IMR-90 (cell line): ENCODE data around the gene BMP3. TPM values are rescaled to one million over a fixed set of nuclear protein-coding genes. Genes with fewer than 3 reads are reported as not detected.

Source experiments
- ATAC-seq: fragments of 200-7000 bp; cut with Tn5 transposase; 2 replicates; pipeline ENCODE4 v1.9.1; 2020; ENCODE audit warnings: low read depth, mild to moderate bottlenecking, moderate library complexity
- BruUV-seq: library from RNA; stranded (reverse); fragments of 400-500 nt; replicated peaks from 2 replicates; lab custom pipeline; 2021; lab: Mats Ljungman, UMichigan
- CTCF ChIA-PET: fragments of 300-600 bp; formaldehyde crosslinking; extraction: SDS; loops from one replicate; lab custom pipeline; 2021; ENCODE audit warnings: antibody characterized with exemption; lab: Yijun Ruan, JAX
- POLR2A ChIA-PET: fragments of 300-600 bp; sonication (Branson Sonifier 250); formaldehyde crosslinking; loops from one replicate; lab custom pipeline; 2022; ENCODE audit warnings: antibody characterized with exemption; ENCODE audit not compliant: unreplicated experiment; lab: Charles Lee
- DNase-seq: peaks from one replicate; pipeline ENCODE4 v3.0.0; 2013
- H2AFZ ChIP-seq: replicated peaks from 2 replicates; pipeline ENCODE3; 2013; ENCODE audit warnings: low read length, mild to moderate bottlenecking; ENCODE audit not compliant: poor library complexity
- H2AK5ac ChIP-seq: 2 replicates; pipeline ENCODE4 v1.6.1; 2013; ENCODE audit warnings: low read depth, low read length, inconsistent platforms
- H2AK9ac ChIP-seq: replicated peaks from 2 replicates; pipeline ENCODE3; 2013; ENCODE audit warnings: mild to moderate bottlenecking, low read depth, low read length, moderate library complexity; ENCODE audit not compliant: poor library complexity
- H2BK120ac ChIP-seq: 2 replicates; pipeline ENCODE4 v1.6.1; 2013; ENCODE audit warnings: low read depth, low read length, inconsistent platforms
- H2BK15ac ChIP-seq: 3 replicates; pipeline ENCODE4 v1.6.1; 2013; ENCODE audit warnings: low read depth, low read length, inconsistent platforms
- H2BK20ac ChIP-seq: 2 replicates; pipeline ENCODE4 v1.6.1; 2013; ENCODE audit warnings: low read depth, mild to moderate bottlenecking, inconsistent platforms, low read length, moderate library complexity
- H2BK5ac ChIP-seq: 2 replicates; pipeline ENCODE4 v1.6.1; 2013; ENCODE audit warnings: mild to moderate bottlenecking, low read depth, low read length, inconsistent platforms; ENCODE audit not compliant: poor library complexity, severe bottlenecking
- H3K14ac ChIP-seq: replicated peaks from 2 replicates; pipeline ENCODE4 v1.6.1; 2013; ENCODE audit warnings: low read depth, low read length, inconsistent platforms
- H3K18ac ChIP-seq: 2 replicates; pipeline ENCODE4 v1.6.1; 2013; ENCODE audit warnings: low read depth, low read length, control low read depth
- H3K23ac ChIP-seq: 2 replicates; pipeline ENCODE4 v1.6.1; 2013; ENCODE audit warnings: low read depth, low read length, inconsistent platforms
- H3K27ac ChIP-seq: 2 replicates; pipeline ENCODE4 v1.5.1; 2013; ENCODE audit warnings: mild to moderate bottlenecking, control low read depth, low read length; ENCODE audit not compliant: insufficient read depth
- H3K27me3 ChIP-seq: 2 replicates; pipeline ENCODE4 v1.6.1; 2013; ENCODE audit warnings: low read length; ENCODE audit not compliant: control insufficient read depth, insufficient read depth
- H3K36me3 ChIP-seq: 2 replicates; pipeline ENCODE4 v1.6.1; 2013; ENCODE audit warnings: low read length, mixed read lengths; ENCODE audit not compliant: control insufficient read depth, insufficient read depth
- H3K4ac ChIP-seq: 2 replicates; pipeline ENCODE4 v1.6.1; 2013; ENCODE audit warnings: low read depth, low read length, inconsistent platforms
- H3K4me1 ChIP-seq: 2 replicates; pipeline ENCODE4 v1.6.1; 2013; ENCODE audit warnings: low read length, mixed read lengths; ENCODE audit not compliant: control insufficient read depth, insufficient read depth
- H3K4me2 ChIP-seq: 2 replicates; pipeline ENCODE4 v1.6.1; 2013; ENCODE audit warnings: low read depth, mild to moderate bottlenecking, control low read depth, low read length, moderate library complexity
- H3K4me3 ChIP-seq: 2 replicates; pipeline ENCODE4 v1.5.1; 2013; ENCODE audit warnings: low read depth, mild to moderate bottlenecking, control low read depth, low read length, moderate library complexity; ENCODE audit not compliant: insufficient read depth
- H3K56ac ChIP-seq: 2 replicates; pipeline ENCODE4 v1.6.1; 2013; ENCODE audit warnings: low read length, inconsistent platforms; ENCODE audit not compliant: insufficient read depth; ENCODE audit errors: extremely low read depth
- H3K79me1 ChIP-seq, 2 experiments: 2 replicates each; pipeline ENCODE4 v1.6.1; 2013; ENCODE audit warnings: low read length in 2 of 2, inconsistent platforms in 1 of 2, low read depth in 1 of 2
- H3K9ac ChIP-seq: 2 replicates; pipeline ENCODE4 v1.6.1; 2013; ENCODE audit warnings: low read depth, low read length, control low read depth
- H3K9me1 ChIP-seq: 2 replicates; pipeline ENCODE4 v1.6.1; 2013; ENCODE audit warnings: low read length, inconsistent platforms; ENCODE audit not compliant: insufficient read depth
- H3K9me3 ChIP-seq: 2 replicates; pipeline ENCODE4 v1.6.1; 2013; ENCODE audit warnings: low read length; ENCODE audit not compliant: control insufficient read depth, insufficient read depth
- H4K20me1 ChIP-seq: 2 replicates; pipeline ENCODE4 v1.6.1; 2013; ENCODE audit warnings: low read length, inconsistent platforms; ENCODE audit not compliant: insufficient read depth
- H4K5ac ChIP-seq: 2 replicates; pipeline ENCODE4 v1.6.1; 2013; ENCODE audit warnings: mild to moderate bottlenecking, low read depth, low read length, control low read depth
- H4K8ac ChIP-seq, 2 experiments: 2 replicates each; pipeline ENCODE4 v1.6.1; 2013; ENCODE audit warnings: low read depth in 2 of 2, low read length in 2 of 2, control low read depth in 1 of 2, inconsistent platforms in 1 of 2
- H4K91ac ChIP-seq: 2 replicates; pipeline ENCODE4 v1.6.1; 2013; ENCODE audit warnings: low read depth, low read length, inconsistent platforms; ENCODE audit not compliant: insufficient read depth
- BHLHE40 ChIP-seq: fragments of 150-350 bp; IDR thresholded peaks from 2 replicates; pipeline ENCODE4 v1.6.1; 2016; ENCODE audit warnings: mild to moderate bottlenecking, low read depth, low read length
- CEBPB ChIP-seq: IDR thresholded peaks from 2 replicates; pipeline ENCODE4 v1.6.1; 2012; ENCODE audit warnings: low read depth, low read length, improper control_type of control experiment
- CHD1 ChIP-seq: IDR thresholded peaks from 2 replicates; pipeline ENCODE4 v1.6.1; 2012; ENCODE audit warnings: low read depth, low read length, improper control_type of control experiment
- FOS ChIP-seq: fragments of 150-350 bp; IDR thresholded peaks from 2 replicates; pipeline ENCODE4 v1.6.1; 2016; ENCODE audit warnings: low read depth, low read length
- MAZ ChIP-seq: IDR thresholded peaks from 2 replicates; pipeline ENCODE4 v1.6.1; 2012; ENCODE audit warnings: low read depth, mild to moderate bottlenecking, low read length, improper control_type of control experiment, moderate library complexity, borderline replicate concordance
- NFE2L2 ChIP-seq: fragments of 150-350 bp; IDR thresholded peaks from 2 replicates; pipeline ENCODE4 v1.6.1; 2016; ENCODE audit warnings: low read depth, mild to moderate bottlenecking, low read length
- POLR2A ChIP-seq: IDR thresholded peaks from 2 replicates; pipeline ENCODE4 v1.6.1; 2012; ENCODE audit warnings: mild to moderate bottlenecking, low read depth, low read length
- RAD21 ChIP-seq: IDR thresholded peaks from 2 replicates; pipeline ENCODE4 v1.6.1; 2012; ENCODE audit warnings: low read length, improper control_type of control experiment
- RCOR1 ChIP-seq: IDR thresholded peaks from 2 replicates; pipeline ENCODE4 v1.6.1; 2012; ENCODE audit warnings: mild to moderate bottlenecking, low read length, improper control_type of control experiment; ENCODE audit not compliant: insufficient replicate concordance
- RFX5 ChIP-seq: IDR thresholded peaks from 2 replicates; pipeline ENCODE4 v1.8.0; 2012; ENCODE audit warnings: low read depth, mild to moderate bottlenecking, low read length, moderate library complexity
- SMC3 ChIP-seq: fragments of 150-350 bp; IDR thresholded peaks from 2 replicates; pipeline ENCODE4 v1.6.1; 2016; ENCODE audit warnings: low read depth, mild to moderate bottlenecking, antibody characterized with exemption, low read length, moderate library complexity
- USF2 ChIP-seq: fragments of 150-350 bp; IDR thresholded peaks from 2 replicates; pipeline ENCODE4 v1.6.1; 2017; ENCODE audit warnings: mild to moderate bottlenecking, antibody characterized with exemption, low read length, low read depth
- WGBS, 2 experiments: methylation state at CpG; one replicate each; pipeline versions ENCODE4 v1.1.5 to v1.1.7; 2013; ENCODE audit warnings: missing lambda C conversion rate in 2 of 2; ENCODE audit not compliant: insufficient read length in 1 of 2; ENCODE audit errors: extremely low coverage in 2 of 2; 5-methylcytosine and 5-hydroxymethylcytosine counted together
- dilution Hi-C: fragments of 300-500 bp; cut with HindIII; formaldehyde crosslinking; loops from one replicate; pipeline ENCODE4 v1.14.3; 2018; ENCODE audit warnings: low sequenced_read_pairs; ENCODE audit not compliant: unreplicated experiment
- in situ Hi-C: fragments of 300-500 bp; cut with MboI; formaldehyde crosslinking; loops from 3 replicates; pipeline ENCODE4 v1.14.3; 2019; ENCODE audit warnings: low sequenced_read_pairs, inconsistent platforms, mixed read lengths
- intact Hi-C: fragments of 100-400 bp; cut with micrococcal nuclease; formaldehyde crosslinking; loops from 2 replicates; pipeline ENCODE4 v1.10.0; 2022
- polyA plus RNA-seq, 3 experiments: library from polyadenylated mRNA; depleted of rRNA; stranded (reverse); fragments of >200 nt; gene quantifications; 2 replicates each; pipeline ENCODE4 v1.2.3, GENCODE V29; 2012; ENCODE audit warnings: low replicate concordance in 1 of 3
- total RNA-seq: library from RNA; depleted of rRNA; stranded (reverse); fragments of >200 nt; gene quantifications from 2 replicates; pipeline ENCODE4 v1.2.3, GENCODE V29; 2012
- TF ChIP-seq, protein P1 (sequence below): conservative IDR thresholded peaks from 2 replicates; pipeline ENCODE4 v1.5.1; 2012; ENCODE audit warnings: mild to moderate bottlenecking, low read depth, low read length, improper control_type of control experiment
- TF ChIP-seq, protein P2 (sequence below): fragments of 150-350 bp; IDR thresholded peaks from 2 replicates; pipeline ENCODE4 v1.6.1; 2016; ENCODE audit warnings: low read depth, mild to moderate bottlenecking, low read length, moderate library complexity, borderline replicate concordance

The BMP3 gene
- total and polyA plus RNA-seq, 2 of the 4 experiments (the other 2 are of a cell fraction) = under 0.01 to 0.10 TPM

GRCh38 chr4:81085291-81085690 lies 54.8 kb downstream of the BMP3 start:
- intact Hi-C loops (no loop called here), in situ Hi-C loops (no loop called here), dilution Hi-C loops (no loop called here)
- Histone ChIP-seq H3K56ac (no peak overlapping the region), H2BK5ac (no peak overlapping the region), H2BK20ac (no peak overlapping the region), H2BK120ac (no peak overlapping the region), H3K4me1 (peaks cover 2% of the 10 kb centered on the region; the same call in 1 of the 2 replicates), H3K14ac (no peak overlapping the region), H3K18ac (no peak overlapping the region), H3K79me1 (no peaks in the 10 kb centered on the region), H2AK9ac (no peak overlapping the region), H3K9me3 (no peaks in the 10 kb centered on the region), H4K20me1 (no peaks in the 10 kb centered on the region), H3K4me3 (no peak overlapping the region), H2AFZ (no peak overlapping the region), H2BK15ac (peak overlapping the region; percentile 58; the same call in 2 of the 3 replicates), H3K4me2 (no peak overlapping the region), H4K91ac (no peak overlapping the region), H3K27ac (no peak overlapping the region), H2AK5ac (no peak overlapping the region), H3K36me3 (0 out of 2 replicates have a peak, but pooled peaks cover 1% of the 10 kb centered on the region), H3K9me1 (no peaks in the 10 kb centered on the region), H4K5ac (no peak overlapping the region), H3K9ac (no peak overlapping the region), H4K8ac (no peak overlapping the region), H3K27me3 (no peaks in the 10 kb centered on the region), H3K4ac (no peak overlapping the region), H3K23ac (no peak overlapping the region)
- ChIA-PET POLR2A (no interaction called here), CTCF (interaction anchor here (0.6 kb wide), 1 partner anchor 274 kb away, joined by 3 read pairs; no protein-coding TSS in a partner anchor)
- WGBS, 2 experiments = no CpG with 5 or more reads among the region's 3 CpGs
- ATAC-seq (no peak), DNase-seq (no peak)
- no TSS peak for BruUV-seq
- TF ChIP-seq BHLHE40 (no peak), RFX5 (no peak), POLR2A (no peak), NFE2L2 (no peak), RAD21 (no peak), CHD1 (no peak), USF2 (no peak), FOS (no peak), SMC3 (no peak), MAZ (no peak), CEBPB (no peak), RCOR1 (no peak)
- TF ChIP-seq, protein P1, sequence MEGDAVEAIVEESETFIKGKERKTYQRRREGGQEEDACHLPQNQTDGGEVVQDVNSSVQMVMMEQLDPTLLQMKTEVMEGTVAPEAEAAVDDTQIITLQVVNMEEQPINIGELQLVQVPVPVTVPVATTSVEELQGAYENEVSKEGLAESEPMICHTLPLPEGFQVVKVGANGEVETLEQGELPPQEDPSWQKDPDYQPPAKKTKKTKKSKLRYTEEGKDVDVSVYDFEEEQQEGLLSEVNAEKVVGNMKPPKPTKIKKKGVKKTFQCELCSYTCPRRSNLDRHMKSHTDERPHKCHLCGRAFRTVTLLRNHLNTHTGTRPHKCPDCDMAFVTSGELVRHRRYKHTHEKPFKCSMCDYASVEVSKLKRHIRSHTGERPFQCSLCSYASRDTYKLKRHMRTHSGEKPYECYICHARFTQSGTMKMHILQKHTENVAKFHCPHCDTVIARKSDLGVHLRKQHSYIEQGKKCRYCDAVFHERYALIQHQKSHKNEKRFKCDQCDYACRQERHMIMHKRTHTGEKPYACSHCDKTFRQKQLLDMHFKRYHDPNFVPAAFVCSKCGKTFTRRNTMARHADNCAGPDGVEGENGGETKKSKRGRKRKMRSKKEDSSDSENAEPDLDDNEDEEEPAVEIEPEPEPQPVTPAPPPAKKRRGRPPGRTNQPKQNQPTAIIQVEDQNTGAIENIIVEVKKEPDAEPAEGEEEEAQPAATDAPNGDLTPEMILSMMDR = no peak
- TF ChIP-seq, protein P2, sequence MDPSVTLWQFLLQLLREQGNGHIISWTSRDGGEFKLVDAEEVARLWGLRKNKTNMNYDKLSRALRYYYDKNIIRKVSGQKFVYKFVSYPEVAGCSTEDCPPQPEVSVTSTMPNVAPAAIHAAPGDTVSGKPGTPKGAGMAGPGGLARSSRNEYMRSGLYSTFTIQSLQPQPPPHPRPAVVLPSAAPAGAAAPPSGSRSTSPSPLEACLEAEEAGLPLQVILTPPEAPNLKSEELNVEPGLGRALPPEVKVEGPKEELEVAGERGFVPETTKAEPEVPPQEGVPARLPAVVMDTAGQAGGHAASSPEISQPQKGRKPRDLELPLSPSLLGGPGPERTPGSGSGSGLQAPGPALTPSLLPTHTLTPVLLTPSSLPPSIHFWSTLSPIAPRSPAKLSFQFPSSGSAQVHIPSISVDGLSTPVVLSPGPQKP = no peak
